Measurements from ENCODE around the gene ZEB2. TPM values are rescaled to one million over a fixed set of nuclear protein-coding genes. Genes with fewer than 3 reads are reported as not detected.

Gene ZEB2
- total and polyA plus RNA-seq, 2 of the 8 experiments (the other 6 are each of a cell fraction or from before 2014, with no cell fraction given) = 0.38 TPM; not detected in 1

DNA sequence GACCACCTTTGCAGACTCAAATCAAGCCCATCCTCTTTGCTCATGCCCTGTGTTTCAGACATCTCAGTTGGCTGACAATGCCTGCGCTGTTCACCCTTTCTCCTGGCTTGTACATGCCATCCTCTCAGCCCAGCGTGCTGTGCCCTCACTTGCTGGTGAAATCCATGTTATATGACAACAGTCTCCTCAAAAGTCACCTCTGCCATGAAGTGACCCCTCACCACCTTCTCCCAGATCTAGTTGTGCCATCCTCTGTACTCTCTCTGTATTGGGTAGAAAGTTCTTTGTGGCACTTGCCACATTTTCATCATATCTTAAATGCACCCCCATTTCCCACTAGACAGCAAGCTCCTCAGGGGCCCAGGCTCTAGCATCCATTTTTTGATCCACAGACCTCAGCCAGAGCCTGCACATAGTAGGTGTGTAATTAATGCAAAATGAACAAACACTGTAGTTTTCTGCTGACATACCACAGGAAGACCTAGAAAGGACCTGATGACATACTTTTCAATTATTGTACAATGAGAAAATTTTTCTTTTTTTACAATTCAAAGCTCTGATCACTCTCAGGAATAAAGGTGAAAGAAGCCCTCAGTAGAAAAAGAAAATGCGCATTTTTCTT is 22.8 kb downstream of the ZEB2 start:
- H3K9me3 ChIP-seq (ENCODE audit: insufficient read depth in 2 of 2, low read depth in 1 of 2, low read length in 1 of 2) = no peaks in the 10 kb centered on the region
- peaks cover 0 to 2% (median under 1%) of the 10 kb centered on the region in 4 experiments; a peak in 2 of 7 replicates for H3K4me1 ChIP-seq (replicated peaks in 1 of 4; ENCODE audit: control insufficient read depth in 3 of 4, insufficient read depth in 4 of 4, low read length in 3 of 4)
- H3K36me3 ChIP-seq (ENCODE audit: control insufficient read depth in 2 of 4, insufficient read depth in 4 of 4, low read length in 3 of 4) = no peaks in the 10 kb centered on the region
- no peak overlapping the region for H2BK5ac ChIP-seq (ENCODE audit: low read depth, low read length)
- CTCF ChIA-PET (ENCODE audit: partially characterized antibody) = interaction anchor here (2.3 kb wide), 1 partner anchor 48 kb away, joined by 6 read pairs; no protein-coding TSS in a partner anchor
- no peak overlapping the region for H4K5ac ChIP-seq (ENCODE audit: insufficient read length, low read depth, low read length)
- no peak overlapping the region for H3K23ac ChIP-seq (ENCODE audit: insufficient read length)
- H2BK120ac ChIP-seq (replicated peaks; ENCODE audit: low read depth, low read length) = no peak overlapping the region
- no peak overlapping the region for H4K91ac ChIP-seq (replicated peaks; ENCODE audit: insufficient read length, low read length)
- no peak overlapping the region for H3K4ac ChIP-seq (replicated peaks; ENCODE audit: insufficient read length, low read depth, low read length)
- H2BK12ac ChIP-seq (ENCODE audit: low read depth, low read length) = no peak overlapping the region
- no peak overlapping the region; the same call in 1 of the 2 replicates for H2AFZ ChIP-seq (ENCODE audit: low read length)
- no peak overlapping the region for H4K8ac ChIP-seq (ENCODE audit: extremely low read depth, insufficient read depth, low read length)
- no peaks in the 10 kb centered on the region for H3K79me2 ChIP-seq (ENCODE audit: control insufficient read depth in 1 of 2, insufficient read depth in 2 of 2, low read length in 2 of 2)
- no peak overlapping the region for H2BK15ac ChIP-seq (ENCODE audit: low read length)
- H3K56ac ChIP-seq (replicated peaks; ENCODE audit: insufficient read length, low read depth, low read length) = no peak overlapping the region
- 91% methylated on average over 3 of the region's 3 CpGs; no CpG with 5 or more reads in 1 of the 2 experiments for WGBS, 2 experiments (ENCODE audit: extremely low coverage in 1 of 2, insufficient coverage in 1 of 2, insufficient read length in 1 of 2, insufficient replicate concordance in 2 of 2, low coverage in 1 of 2, low lambda C conversion rate in 2 of 2, missing lambda C conversion rate in 1 of 2)
- no peaks in the 10 kb centered on the region for H3K23me2 ChIP-seq (ENCODE audit: low read depth, low read length)
- H4K20me1 ChIP-seq (replicated peaks in 1 of 2; ENCODE audit: control insufficient read depth in 1 of 2, insufficient read depth in 2 of 2, low read length in 2 of 2) = no peaks in the 10 kb centered on the region
- no peak overlapping the region for H2AK5ac ChIP-seq (ENCODE audit: low read depth, low read length)
- FAIRE-seq (no peak), DNase-seq (ENCODE audit: low read depth in 1 of 2, low spot score in 2 of 2) (no peak)
- H3K27me3 ChIP-seq (replicated peaks in 1 of 4; ENCODE audit: control insufficient read depth in 3 of 4, extremely low read depth in 1 of 4, insufficient read depth in 3 of 4, low read length in 3 of 4) = no peaks in the 10 kb centered on the region
- no peak overlapping the region for H3K9ac ChIP-seq (replicated peaks in 1 of 4; ENCODE audit: extremely low read depth in 1 of 4, low read depth in 3 of 4, low read length in 3 of 4)
- no peaks in the 10 kb centered on the region for H3K79me1 ChIP-seq (ENCODE audit: low read depth, low read length)
- no peak overlapping the region for H2BK20ac ChIP-seq (ENCODE audit: low read length)
- no peak overlapping the region for H3K14ac ChIP-seq (ENCODE audit: insufficient read length)
- POLR2A ChIA-PET (ENCODE audit: partially characterized antibody) = no interaction called here
- H3K4me3 ChIP-seq (ENCODE audit: extremely low read depth in 1 of 4, insufficient read depth in 2 of 4, low read depth in 3 of 4, low read length in 4 of 4) = no peak overlapping the region
- H3K4me2 ChIP-seq (ENCODE audit: insufficient read depth in 1 of 2, low read depth in 2 of 2, low read length in 2 of 2) = no peak overlapping the region
- no peak overlapping the region for H3K27ac ChIP-seq (ENCODE audit: low read depth, low read length)
- H3K18ac ChIP-seq (ENCODE audit: extremely low read depth, low read length) = no peak overlapping the region
- TF ChIP-seq CEBPB (IDR thresholded peaks at IDR 0.05; ENCODE audit: low read depth, low read length) (no peak), SIRT6 (IDR thresholded peaks at IDR 0.05; ENCODE audit: low read length) (no peak), HDAC6 (IDR thresholded peaks at IDR 0.05; ENCODE audit: low read depth, low read length) (no peak), EP300 (IDR thresholded peaks at IDR 0.05; ENCODE audit: borderline replicate concordance in 1 of 2, low read depth in 2 of 2, low read length in 2 of 2) (no peak), CBX5 (IDR thresholded peaks at IDR 0.05; ENCODE audit: low read depth, low read length) (no peak), ASH2L (IDR thresholded peaks at IDR 0.05; ENCODE audit: low read length) (no peak), RNF2 (IDR thresholded peaks at IDR 0.05; ENCODE audit: borderline replicate concordance, low read depth, low read length, missing control alignments, poor library complexity, severe bottlenecking) (no peak), POLR2A (IDR thresholded peaks at IDR 0.05; ENCODE audit: control extremely low read depth in 1 of 2, low read depth in 2 of 2, low read length in 2 of 2) (no peak), POU5F1 (IDR thresholded peaks at IDR 0.05; ENCODE audit: low read depth, low read length) (no peak), SIN3A (conservative IDR thresholded peaks at IDR 0.05 in 1 of 2, IDR thresholded peaks at IDR 0.05 in 1 of 2; ENCODE audit: low read depth in 1 of 2, low read length in 2 of 2) (no peak)
- TF ChIP-seq, protein P1, sequence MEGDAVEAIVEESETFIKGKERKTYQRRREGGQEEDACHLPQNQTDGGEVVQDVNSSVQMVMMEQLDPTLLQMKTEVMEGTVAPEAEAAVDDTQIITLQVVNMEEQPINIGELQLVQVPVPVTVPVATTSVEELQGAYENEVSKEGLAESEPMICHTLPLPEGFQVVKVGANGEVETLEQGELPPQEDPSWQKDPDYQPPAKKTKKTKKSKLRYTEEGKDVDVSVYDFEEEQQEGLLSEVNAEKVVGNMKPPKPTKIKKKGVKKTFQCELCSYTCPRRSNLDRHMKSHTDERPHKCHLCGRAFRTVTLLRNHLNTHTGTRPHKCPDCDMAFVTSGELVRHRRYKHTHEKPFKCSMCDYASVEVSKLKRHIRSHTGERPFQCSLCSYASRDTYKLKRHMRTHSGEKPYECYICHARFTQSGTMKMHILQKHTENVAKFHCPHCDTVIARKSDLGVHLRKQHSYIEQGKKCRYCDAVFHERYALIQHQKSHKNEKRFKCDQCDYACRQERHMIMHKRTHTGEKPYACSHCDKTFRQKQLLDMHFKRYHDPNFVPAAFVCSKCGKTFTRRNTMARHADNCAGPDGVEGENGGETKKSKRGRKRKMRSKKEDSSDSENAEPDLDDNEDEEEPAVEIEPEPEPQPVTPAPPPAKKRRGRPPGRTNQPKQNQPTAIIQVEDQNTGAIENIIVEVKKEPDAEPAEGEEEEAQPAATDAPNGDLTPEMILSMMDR (IDR thresholded peaks at IDR 0.05; ENCODE audit: control extremely low read depth in 1 of 3, insufficient read depth in 1 of 3, low read depth in 1 of 3, low read length in 3 of 3) = no peak
